ENCODE results near the gene HSPA12A.

GRCh38 chr10:116670706-116671105 lies 71.7 kb downstream of the HSPA12A start:
- TF ChIP-seq, protein P1, sequence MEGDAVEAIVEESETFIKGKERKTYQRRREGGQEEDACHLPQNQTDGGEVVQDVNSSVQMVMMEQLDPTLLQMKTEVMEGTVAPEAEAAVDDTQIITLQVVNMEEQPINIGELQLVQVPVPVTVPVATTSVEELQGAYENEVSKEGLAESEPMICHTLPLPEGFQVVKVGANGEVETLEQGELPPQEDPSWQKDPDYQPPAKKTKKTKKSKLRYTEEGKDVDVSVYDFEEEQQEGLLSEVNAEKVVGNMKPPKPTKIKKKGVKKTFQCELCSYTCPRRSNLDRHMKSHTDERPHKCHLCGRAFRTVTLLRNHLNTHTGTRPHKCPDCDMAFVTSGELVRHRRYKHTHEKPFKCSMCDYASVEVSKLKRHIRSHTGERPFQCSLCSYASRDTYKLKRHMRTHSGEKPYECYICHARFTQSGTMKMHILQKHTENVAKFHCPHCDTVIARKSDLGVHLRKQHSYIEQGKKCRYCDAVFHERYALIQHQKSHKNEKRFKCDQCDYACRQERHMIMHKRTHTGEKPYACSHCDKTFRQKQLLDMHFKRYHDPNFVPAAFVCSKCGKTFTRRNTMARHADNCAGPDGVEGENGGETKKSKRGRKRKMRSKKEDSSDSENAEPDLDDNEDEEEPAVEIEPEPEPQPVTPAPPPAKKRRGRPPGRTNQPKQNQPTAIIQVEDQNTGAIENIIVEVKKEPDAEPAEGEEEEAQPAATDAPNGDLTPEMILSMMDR (IDR thresholded peaks at IDR 0.05), result no peak
- no peak for TF ChIP-seq POLR2A (IDR thresholded peaks at IDR 0.05)

Measured in Peyer's patch (tissue), 4 donors.